Loucy (cell line): ENCODE results near the gene NLGN2.

Experiments used
- CTCF ChIP-seq: fragments of 200-600 bp; sonication (generic); conservative IDR thresholded peaks from 2 replicates; pipeline ENCODE4 v1.5.1; 2014; ENCODE audit warnings: mild to moderate bottlenecking, antibody characterized with exemption, low read length
- EZH2phosphoT487 ChIP-seq: fragments of 200-600 bp; IDR thresholded peaks from 2 replicates; pipeline ENCODE4 v1.6.1; 2018; ENCODE audit warnings: antibody characterized with exemption, mild to moderate bottlenecking, moderate library complexity, borderline replicate concordance

- TF ChIP-seq CTCF (no peak), EZH2phosphoT487 (no peak)
Measured at GRCh38 chr17:7448461-7448860, 40.8 kb downstream of the NLGN2 start.
